HepG2 (cell line): ENCODE measurements around the gene MYCBPAP. TPM values are rescaled to one million over a fixed set of nuclear protein-coding genes. Genes with fewer than 3 reads are reported as not detected.

Experiments used
- AGO2 ChIP-seq: fragments of 200-400 bp; formaldehyde crosslinking; optimal IDR thresholded peaks from 2 replicates; pipeline ENCODE3; 2017; ENCODE audit warnings: mild to moderate bottlenecking, low read depth, low read length, moderate library complexity
- AHR ChIP-seq: IDR thresholded peaks from 2 replicates; pipeline ENCODE4 v1.6.1; 2018; ENCODE audit warnings: missing genetic modification reagents, missing compliant biosample characterization
- E2F5 ChIP-seq: sonication (generic); formaldehyde crosslinking; conservative IDR thresholded peaks from 2 replicates; pipeline ENCODE4 v1.4.0; 2020; ENCODE audit warnings: missing genetic modification reagents
- GLI4 ChIP-seq: sonication (generic); formaldehyde crosslinking; IDR thresholded peaks from 2 replicates; pipeline ENCODE4 v1.5.1; 2020; ENCODE audit warnings: missing genetic modification reagents, mild to moderate bottlenecking, moderate library complexity, borderline replicate concordance
- LCORL ChIP-seq, 2 experiments: fragments of 450-650 bp in 1 of 2; sonication (generic) in 1 of 2; formaldehyde crosslinking in 1 of 2; IDR thresholded peaks; 2 replicates each; pipeline versions ENCODE4 v1.5.0 to v1.6.1; 2017 to 2020; ENCODE audit warnings: antibody characterized with exemption in 1 of 2, missing genetic modification reagents in 1 of 2
- SRF ChIP-seq: IDR thresholded peaks from 2 replicates; pipeline ENCODE4 v1.6.1; 2011; ENCODE audit warnings: mild to moderate bottlenecking, low read depth, low read length, moderate library complexity
- STAG1 ChIP-seq: sonication (generic); formaldehyde crosslinking; IDR thresholded peaks from 2 replicates; pipeline ENCODE4 v1.4.0; 2020; ENCODE audit warnings: missing genetic modification reagents
- ZKSCAN1 ChIP-seq: fragments of 150-350 bp; IDR thresholded peaks from 2 replicates; pipeline ENCODE4 v1.6.1; 2014; ENCODE audit warnings: low read length
- ZMYM3 ChIP-seq: sonication (generic); formaldehyde crosslinking; IDR thresholded peaks from 2 replicates; pipeline ENCODE4 v1.5.1; 2020; ENCODE audit warnings: mild to moderate bottlenecking, missing genetic modification reagents
- ZNF142 ChIP-seq: sonication (generic); formaldehyde crosslinking; IDR thresholded peaks from 2 replicates; pipeline ENCODE4 v1.4.0; 2020; ENCODE audit warnings: missing genetic modification reagents
- ZNF333 ChIP-seq: sonication (generic); formaldehyde crosslinking; IDR thresholded peaks from 2 replicates; pipeline ENCODE4 v1.4.0; 2020; ENCODE audit warnings: mild to moderate bottlenecking, missing genetic modification reagents, borderline replicate concordance
- ZNF335 ChIP-seq: sonication (generic); formaldehyde crosslinking; IDR thresholded peaks from 2 replicates; pipeline ENCODE4 v1.4.0; 2020; ENCODE audit warnings: missing genetic modification reagents
- ZNF367 ChIP-seq: sonication (generic); formaldehyde crosslinking; IDR thresholded peaks from 2 replicates; pipeline ENCODE4 v1.4.0; 2020; ENCODE audit warnings: missing genetic modification reagents, borderline replicate concordance
- ZNF549 ChIP-seq: sonication (generic); formaldehyde crosslinking; IDR thresholded peaks from 2 replicates; pipeline ENCODE4 v1.5.0; 2020; ENCODE audit warnings: missing genetic modification reagents
- ZNF562 ChIP-seq: sonication (generic); formaldehyde crosslinking; IDR thresholded peaks from 2 replicates; pipeline ENCODE4 v1.8.0; 2022; ENCODE audit warnings: missing genetic modification reagents, borderline replicate concordance
- ZNF564 ChIP-seq: sonication (generic); formaldehyde crosslinking; IDR thresholded peaks from 2 replicates; pipeline ENCODE4 v1.8.1; 2023; ENCODE audit warnings: mild to moderate bottlenecking, missing genetic modification reagents
- polyA plus RNA-seq, 8 experiments: library from polyadenylated mRNA; depleted of rRNA in 3 of 8; stranded (reverse) in 7 of 8; unstranded in 1 of 8; fragments of >200 nt; fragmentation: Illumina TruSeq in 4 of 8; extraction: Trizol in 4 of 8; gene quantifications; 2 replicates each; pipeline versions ENCODE4 v1.2.1 to v1.2.3, GENCODE V29; 2011 to 2016; ENCODE audit warnings: low read depth in 4 of 8, missing spikeins in 1 of 8, mixed read lengths in 1 of 8; ENCODE audit not compliant: insufficient read depth in 1 of 8
- total RNA-seq, 5 experiments: library from RNA; depleted of rRNA; stranded (reverse); fragments of >200 nt; fragmentation: Illumina TruSeq; extraction: Trizol; gene quantifications; 2 replicates each; pipeline ENCODE4 v1.2.3, GENCODE V29; 2016; ENCODE audit warnings: low read depth in 1 of 5
- TF ChIP-seq, protein P1 (sequence below): sonication (generic); formaldehyde crosslinking; IDR thresholded peaks from 2 replicates; pipeline ENCODE4 v1.4.0; 2020; ENCODE audit warnings: missing genetic modification reagents
- TF ChIP-seq, protein P2 (sequence below): sonication (generic); formaldehyde crosslinking; IDR thresholded peaks from 2 replicates; pipeline ENCODE4 v1.4.0; 2020; ENCODE audit warnings: missing genetic modification reagents, mild to moderate bottlenecking, borderline replicate concordance

MYCBPAP gene
- total and polyA plus RNA-seq, 2 of the 13 experiments (the other 11 are each of a cell fraction or from before 2014, with no cell fraction given) = 0.22 to 0.24 TPM

DNA sequence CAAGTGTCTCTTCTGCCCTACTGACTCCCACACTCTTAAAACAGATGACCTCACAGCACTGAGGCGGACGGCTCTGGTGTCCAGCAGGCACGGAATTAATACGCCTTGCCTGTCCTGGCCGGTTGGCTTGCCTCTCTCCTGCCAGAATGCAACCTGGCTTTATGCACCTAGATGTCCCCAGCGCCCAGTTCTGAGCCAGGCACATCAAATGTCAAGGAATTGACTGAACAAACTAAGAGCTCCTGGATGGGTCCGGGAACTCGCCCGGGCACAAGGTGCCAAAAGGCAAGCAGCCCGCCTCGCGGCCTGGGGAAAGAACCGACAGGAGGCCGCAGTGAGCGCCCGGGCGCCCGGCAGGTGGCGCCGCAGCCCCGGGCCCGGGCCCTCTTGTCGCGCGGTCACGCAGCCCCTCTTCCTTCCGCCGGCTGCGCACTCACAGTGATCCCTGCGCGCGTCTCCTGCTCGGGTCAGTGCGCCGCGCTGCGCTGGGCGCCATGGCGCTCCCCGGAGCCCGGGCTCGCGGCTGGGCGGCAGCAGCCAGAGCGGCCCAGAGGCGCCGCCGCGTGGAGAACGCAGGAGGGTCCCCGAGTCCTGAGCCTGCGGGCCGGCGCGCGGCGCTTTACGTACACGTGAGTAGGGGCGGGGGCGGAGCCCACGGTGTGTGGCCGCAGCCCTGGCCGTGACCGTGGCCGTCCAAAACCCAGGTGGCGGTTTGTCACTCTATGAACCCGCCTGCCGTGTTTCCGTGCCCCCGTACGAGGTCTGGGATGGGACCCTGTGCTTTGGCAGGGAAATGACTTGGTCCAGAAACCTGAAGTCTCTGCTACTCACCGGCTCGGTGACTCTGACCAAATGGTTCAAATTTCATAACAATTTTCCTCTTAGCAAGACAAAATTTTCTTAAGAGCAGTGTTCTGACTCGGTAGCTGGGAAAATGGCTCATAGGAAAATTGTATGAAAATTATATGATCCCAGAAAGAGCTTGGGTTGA, 29.6 kb upstream of the MYCBPAP start, which contains the start of gene RSAD1 (continued):
- TF ChIP-seq, protein P1, sequence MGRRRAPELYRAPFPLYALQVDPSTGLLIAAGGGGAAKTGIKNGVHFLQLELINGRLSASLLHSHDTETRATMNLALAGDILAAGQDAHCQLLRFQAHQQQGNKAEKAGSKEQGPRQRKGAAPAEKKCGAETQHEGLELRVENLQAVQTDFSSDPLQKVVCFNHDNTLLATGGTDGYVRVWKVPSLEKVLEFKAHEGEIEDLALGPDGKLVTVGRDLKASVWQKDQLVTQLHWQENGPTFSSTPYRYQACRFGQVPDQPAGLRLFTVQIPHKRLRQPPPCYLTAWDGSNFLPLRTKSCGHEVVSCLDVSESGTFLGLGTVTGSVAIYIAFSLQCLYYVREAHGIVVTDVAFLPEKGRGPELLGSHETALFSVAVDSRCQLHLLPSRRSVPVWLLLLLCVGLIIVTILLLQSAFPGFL (CRISPR knock-in tag) = no peak
- TF ChIP-seq E2F5 = peak; percentile 55
- peak; percentile 78 for TF ChIP-seq ZNF142 (CRISPR knock-in tag)
- TF ChIP-seq SRF = no peak
- TF ChIP-seq ZNF333 = no peak
- no peak for TF ChIP-seq ZNF335
- TF ChIP-seq AGO2 = peak; percentile 79
- peak; percentile 70; the same call in 1 of the 2 replicates for TF ChIP-seq ZNF549 (CRISPR knock-in tag)
- TF ChIP-seq ZMYM3 (CRISPR knock-in tag) = no peak
- TF ChIP-seq ZNF367 = no peak
- TF ChIP-seq, protein P2, sequence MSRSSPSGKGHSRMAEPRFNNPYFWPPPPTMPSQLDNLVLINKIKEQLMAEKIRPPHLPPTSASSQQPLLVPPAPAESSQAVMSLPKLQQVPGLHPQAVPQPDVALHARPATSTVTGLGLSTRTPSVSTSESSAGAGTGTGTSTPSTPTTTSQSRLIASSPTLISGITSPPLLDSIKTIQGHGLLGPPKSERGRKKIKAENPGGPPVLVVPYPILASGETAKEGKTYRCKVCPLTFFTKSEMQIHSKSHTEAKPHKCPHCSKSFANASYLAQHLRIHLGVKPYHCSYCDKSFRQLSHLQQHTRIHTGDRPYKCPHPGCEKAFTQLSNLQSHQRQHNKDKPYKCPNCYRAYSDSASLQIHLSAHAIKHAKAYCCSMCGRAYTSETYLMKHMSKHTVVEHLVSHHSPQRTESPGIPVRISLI = peak; percentile 63; the same call in 1 of the 2 replicates
- TF ChIP-seq AHR (CRISPR knock-in tag) = no peak; the same call in 1 of the 2 replicates
- TF ChIP-seq ZNF562 (CRISPR knock-in tag) = no peak
- peak; percentile 84 for TF ChIP-seq STAG1 (CRISPR knock-in tag)
- TF ChIP-seq ZNF564 = no peak
- peak; percentile 76; the same call in 1 of the 2 replicates for TF ChIP-seq GLI4
- no peak for TF ChIP-seq LCORL (IDR thresholded peaks at IDR 0.05)
- peak; percentile 68; the same call in 1 of the 2 replicates for TF ChIP-seq LCORL (CRISPR knock-in tag; IDR thresholded peaks at IDR 0.05)
- peak; percentile 15; the same call in 1 of the 2 replicates for TF ChIP-seq ZKSCAN1
